ENCODE measurements around the gene ZNF322. TPM values are rescaled to one million over a fixed set of nuclear protein-coding genes. Genes with fewer than 3 reads are reported as not detected.

The ZNF322 gene
- total RNA-seq, 1 experiment from 2014 or later = 39.1 TPM

DNA sequence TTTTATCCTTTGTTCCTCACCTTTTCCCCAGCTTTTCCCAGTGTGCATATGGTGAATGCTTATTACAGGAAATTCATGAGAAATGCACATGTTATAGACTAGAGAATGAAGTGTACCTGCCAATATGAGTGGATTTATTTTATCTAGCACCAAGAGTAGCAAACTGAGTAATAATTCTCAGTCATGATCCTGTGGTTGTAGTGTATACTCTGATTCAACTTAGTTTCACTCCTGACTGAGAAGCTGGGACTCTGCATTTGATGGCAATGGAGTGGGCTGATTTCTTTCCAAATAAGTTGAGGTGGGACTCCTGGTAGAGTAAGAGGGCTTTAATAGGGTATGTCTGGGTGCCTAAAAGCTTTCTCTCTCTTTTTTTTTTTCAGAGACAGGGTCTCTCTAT lies 58.8 kb downstream of the ZNF322 start:
- Histone ChIP-seq H3T11ph (ENCODE audit: low read length) (no peak overlapping the region), H3K4me1 (ENCODE audit: insufficient read depth, low read length) (no peaks in the 10 kb centered on the region; the same call in 1 of the 2 replicates), H2AK5ac (ENCODE audit: insufficient read length, low read length) (no peak overlapping the region), H3K14ac (ENCODE audit: insufficient read depth, low read length) (no peak overlapping the region), H3K27ac (ENCODE audit: insufficient read length, low read depth, low read length) (no peak overlapping the region), H4K91ac (ENCODE audit: insufficient read length, low read depth, low read length) (no peak overlapping the region), H3K79me2 (ENCODE audit: insufficient read depth, low read length) (peaks cover 3% of the 10 kb centered on the region; the same call in 1 of the 2 replicates), H2AFZ (ENCODE audit: low read length) (no peak overlapping the region), H3K56ac (ENCODE audit: insufficient read length, low read depth, low read length) (no peak overlapping the region), H4K5ac (ENCODE audit: insufficient read length, low read depth, low read length) (no peak overlapping the region), H4K8ac (replicated peaks; ENCODE audit: insufficient read length, low read depth, low read length) (no peak overlapping the region), H3K27me3 (ENCODE audit: insufficient read depth, low read length) (no peaks in the 10 kb centered on the region), H3K23ac (ENCODE audit: insufficient read length, low read depth, low read length) (no peak overlapping the region), H3K23me2 (ENCODE audit: insufficient read length, low read depth, low read length, poor library complexity, severe bottlenecking) (peaks cover 13% of the 10 kb centered on the region), H2BK5ac (ENCODE audit: insufficient read length, low read length) (no peak overlapping the region), H3K9ac (ENCODE audit: extremely low read depth, insufficient read length, low read length) (no peak overlapping the region), H3K9me3 (ENCODE audit: control insufficient read depth, low read depth, low read length) (no peaks in the 10 kb centered on the region), H3K4me2 (ENCODE audit: insufficient read depth, insufficient read length, low read length) (no peak overlapping the region), H4K20me1 (ENCODE audit: control insufficient read depth, insufficient read depth, insufficient read length) (no peaks in the 10 kb centered on the region), H3K18ac (ENCODE audit: insufficient read length, low read depth, low read length) (no peak overlapping the region), H2BK12ac (ENCODE audit: insufficient read length, low read depth, low read length) (no peak overlapping the region), H2BK20ac (ENCODE audit: low read depth, low read length, poor library complexity, severe bottlenecking) (no peak overlapping the region), H2BK15ac (ENCODE audit: low read depth, low read length) (no peak overlapping the region), H3K79me1 (ENCODE audit: insufficient read depth, low read depth, low read length, poor library complexity, severe bottlenecking) (peaks cover 5% of the 10 kb centered on the region), H2BK120ac (ENCODE audit: low read depth, low read length, poor library complexity, severe bottlenecking) (no peak overlapping the region), H3K4ac (ENCODE audit: low read depth, low read length) (no peak overlapping the region)
- H3K4me1 Mint-ChIP-seq = peaks cover 6 to 9% of the 10 kb centered on the region in 2 experiments
- no peak for DNase-seq
- TF ChIP-seq, protein P1, sequence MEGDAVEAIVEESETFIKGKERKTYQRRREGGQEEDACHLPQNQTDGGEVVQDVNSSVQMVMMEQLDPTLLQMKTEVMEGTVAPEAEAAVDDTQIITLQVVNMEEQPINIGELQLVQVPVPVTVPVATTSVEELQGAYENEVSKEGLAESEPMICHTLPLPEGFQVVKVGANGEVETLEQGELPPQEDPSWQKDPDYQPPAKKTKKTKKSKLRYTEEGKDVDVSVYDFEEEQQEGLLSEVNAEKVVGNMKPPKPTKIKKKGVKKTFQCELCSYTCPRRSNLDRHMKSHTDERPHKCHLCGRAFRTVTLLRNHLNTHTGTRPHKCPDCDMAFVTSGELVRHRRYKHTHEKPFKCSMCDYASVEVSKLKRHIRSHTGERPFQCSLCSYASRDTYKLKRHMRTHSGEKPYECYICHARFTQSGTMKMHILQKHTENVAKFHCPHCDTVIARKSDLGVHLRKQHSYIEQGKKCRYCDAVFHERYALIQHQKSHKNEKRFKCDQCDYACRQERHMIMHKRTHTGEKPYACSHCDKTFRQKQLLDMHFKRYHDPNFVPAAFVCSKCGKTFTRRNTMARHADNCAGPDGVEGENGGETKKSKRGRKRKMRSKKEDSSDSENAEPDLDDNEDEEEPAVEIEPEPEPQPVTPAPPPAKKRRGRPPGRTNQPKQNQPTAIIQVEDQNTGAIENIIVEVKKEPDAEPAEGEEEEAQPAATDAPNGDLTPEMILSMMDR (conservative IDR thresholded peaks at IDR 0.05) = no peak
- H3K4me3 Mint-ChIP-seq = no peak overlapping the region
- H3K27ac Mint-ChIP-seq = no peak overlapping the region
- peaks cover 5 to 18% (median 14%) of the 10 kb centered on the region in 3 experiments; a peak in 6 of 7 replicates for H3K36me3 Mint-ChIP-seq (ENCODE audit: insufficient read depth in 1 of 3, low read depth in 3 of 3)
- no peaks in the 10 kb centered on the region; the same call in 1 of the 2 replicates for H3K27me3 Mint-ChIP-seq (ENCODE audit: low read depth)
- H3K9me3 Mint-ChIP-seq = no peaks in the 10 kb centered on the region
